ENCODE results near the gene NEURL1B.

Gene NEURL1B

DNA sequence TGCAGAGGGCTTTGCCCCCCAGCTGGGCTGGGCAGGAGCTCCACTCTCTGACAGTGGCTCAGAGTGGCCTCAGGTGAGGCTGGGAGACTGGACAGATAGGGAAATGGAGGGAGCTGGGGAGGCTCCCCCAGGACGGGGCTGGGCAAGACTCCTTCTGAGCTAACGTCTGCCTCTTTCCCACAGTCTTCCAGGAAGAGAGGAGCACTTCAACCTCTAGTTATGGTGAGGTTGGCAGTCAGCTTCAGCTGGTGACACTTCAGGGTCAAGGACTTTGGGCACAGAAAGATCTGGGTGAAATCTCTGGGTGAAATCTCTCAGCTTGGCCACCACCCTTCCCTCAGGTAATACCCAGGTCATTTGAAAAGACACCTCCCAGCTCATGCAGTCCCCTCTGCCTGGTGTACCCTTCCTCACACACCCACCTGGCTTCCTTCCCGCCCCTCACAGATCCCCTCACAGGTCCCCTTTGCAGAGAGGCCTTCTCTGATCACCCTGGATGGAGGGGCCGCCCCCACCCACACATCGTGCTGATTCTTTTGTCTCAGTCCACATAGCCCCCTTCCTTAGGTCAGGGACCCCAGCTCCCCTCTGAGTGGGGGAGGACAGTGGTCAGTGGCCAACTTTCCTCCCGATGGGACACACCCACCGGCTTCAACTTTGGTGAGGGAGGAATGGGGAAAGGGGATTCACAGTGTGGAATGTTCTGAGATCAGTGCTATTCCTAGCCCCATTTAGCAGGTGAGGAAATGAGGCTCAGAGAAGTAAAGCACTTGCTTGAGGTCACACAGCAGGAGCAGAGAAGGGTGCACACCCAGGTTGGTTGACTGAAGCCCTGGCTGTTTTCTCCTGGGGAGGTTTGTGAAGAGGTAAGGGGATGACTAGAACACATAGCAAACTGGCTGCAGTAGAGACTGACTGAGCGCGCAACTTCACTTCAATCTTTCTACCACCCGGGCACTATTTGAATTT is 15.8 kb upstream of the NEURL1B start:
- H3K9me3 ChIP-seq (ENCODE audit: control insufficient read depth, low read length): no peaks in the 10 kb centered on the region
- H2BK15ac ChIP-seq (ENCODE audit: low read depth, poor library complexity, severe bottlenecking): no peak overlapping the region
- no peak overlapping the region for H3K4me3 ChIP-seq (ENCODE audit: insufficient read depth in 1 of 2, low read depth in 1 of 2, low read length in 2 of 2)
- H4K8ac ChIP-seq (ENCODE audit: low read length): no peak overlapping the region
- no peak overlapping the region for H4K91ac ChIP-seq (ENCODE audit: low read length)
- H3K79me1 ChIP-seq (replicated peaks; ENCODE audit: low read length, poor library complexity, severe bottlenecking): no peaks in the 10 kb centered on the region
- H3K27ac ChIP-seq (ENCODE audit: low read length, poor library complexity, severe bottlenecking): no peak overlapping the region
- no peak overlapping the region for H3K4me2 ChIP-seq (ENCODE audit: low read length, poor library complexity, severe bottlenecking)
- H2BK12ac ChIP-seq (ENCODE audit: low read length in 2 of 2): no peak overlapping the region
- WGBS: 77% methylated on average over 5 of the region's 10 CpGs
- no peak overlapping the region for H3K23ac ChIP-seq (ENCODE audit: low read length in 2 of 2)
- H3K18ac ChIP-seq (ENCODE audit: low read depth in 1 of 2, low read length in 2 of 2): no peak overlapping the region
- no peak overlapping the region for H3K4ac ChIP-seq (ENCODE audit: low read depth in 1 of 2, low read length in 2 of 2)
- no peak overlapping the region for H2AFZ ChIP-seq (ENCODE audit: low read depth, low read length)
- DNase-seq: no peak
- H2BK120ac ChIP-seq (ENCODE audit: low read depth, low read length): no peak overlapping the region
- H3K36me3 ChIP-seq (ENCODE audit: control insufficient read depth in 1 of 2, insufficient read depth in 2 of 2, low read depth in 1 of 2, low read length in 2 of 2): no peaks in the 10 kb centered on the region
- H3K14ac ChIP-seq (ENCODE audit: low read length in 2 of 2): no peak overlapping the region
- H3K9ac ChIP-seq (ENCODE audit: low read length): no peak overlapping the region
- no peak overlapping the region for H2BK5ac ChIP-seq (ENCODE audit: low read depth, low read length, poor library complexity, severe bottlenecking)
- no peak overlapping the region for H2AK5ac ChIP-seq (ENCODE audit: low read length, severe bottlenecking)
- H3K27me3 ChIP-seq (ENCODE audit: control insufficient read depth in 1 of 2, insufficient read depth in 1 of 2, low read length in 2 of 2): peaks cover 63 to 86% of the 10 kb centered on the region in 2 experiments
- no peaks in the 10 kb centered on the region for H3K4me1 ChIP-seq (ENCODE audit: control insufficient read depth, insufficient read depth, low read depth, low read length)

- Histone ChIP-seq H2BK5ac (ENCODE audit: low read depth, low read length, poor library complexity, severe bottlenecking) (no peak overlapping the region), H3K27ac (ENCODE audit: low read length, poor library complexity, severe bottlenecking) (no peak overlapping the region), H3K9ac (ENCODE audit: low read length) (no peak overlapping the region), H2AFZ (ENCODE audit: low read depth, low read length) (no peak overlapping the region), H3K14ac (ENCODE audit: low read length in 2 of 2) (no peak overlapping the region), H3K18ac (ENCODE audit: low read depth in 1 of 2, low read length in 2 of 2) (no peak overlapping the region), H3K4me1 (ENCODE audit: control insufficient read depth, insufficient read depth, low read depth, low read length) (peaks cover 4% of the 10 kb centered on the region), H2AK5ac (ENCODE audit: low read length, severe bottlenecking) (no peak overlapping the region), H3K27me3 (ENCODE audit: control insufficient read depth in 1 of 2, insufficient read depth in 1 of 2, low read length in 2 of 2) (peaks cover 63 to 86% of the 10 kb centered on the region in 2 experiments), H3K4me3 (ENCODE audit: insufficient read depth in 1 of 2, low read depth in 1 of 2, low read length in 2 of 2) (no peak overlapping the region), H3K36me3 (ENCODE audit: control insufficient read depth in 1 of 2, insufficient read depth in 2 of 2, low read depth in 1 of 2, low read length in 2 of 2) (no peaks in the 10 kb centered on the region), H2BK15ac (ENCODE audit: low read depth, poor library complexity, severe bottlenecking) (no peak overlapping the region), H2BK120ac (ENCODE audit: low read depth, low read length) (no peak overlapping the region), H3K4ac (ENCODE audit: low read depth in 1 of 2, low read length in 2 of 2) (no peak overlapping the region), H3K23ac (ENCODE audit: low read length in 2 of 2) (no peak overlapping the region), H2BK12ac (ENCODE audit: low read length in 2 of 2) (no peak overlapping the region), H3K79me1 (replicated peaks; ENCODE audit: low read length, poor library complexity, severe bottlenecking) (no peaks in the 10 kb centered on the region), H3K4me2 (ENCODE audit: low read length, poor library complexity, severe bottlenecking) (no peak overlapping the region), H3K9me3 (ENCODE audit: control insufficient read depth, low read length) (no peaks in the 10 kb centered on the region), H4K8ac (ENCODE audit: low read length) (no peak overlapping the region), H4K91ac (ENCODE audit: low read length) (no peak overlapping the region)
- 87% methylated on average over 8 of the region's 8 CpGs for WGBS
- no peak for DNase-seq
These were observed 15.0 kb upstream of the NEURL1B start for GRCh38 chr5:172626031-172626581.

GRCh38 chr5:172630082-172630481 is 11.0 kb upstream of the NEURL1B start:
- WGBS: 95% methylated on average over 5 of the region's 5 CpGs
- H2AFZ ChIP-seq (ENCODE audit: low read depth, low read length): no peak overlapping the region
- no peak overlapping the region for H4K91ac ChIP-seq (ENCODE audit: low read length)
- no peaks in the 10 kb centered on the region for H3K9me3 ChIP-seq (ENCODE audit: control insufficient read depth, low read length)
- no peak overlapping the region for H2BK12ac ChIP-seq (ENCODE audit: low read length in 2 of 2)
- no peak overlapping the region for H2BK5ac ChIP-seq (ENCODE audit: low read depth, low read length, poor library complexity, severe bottlenecking)
- peaks cover 55 to 82% of the 10 kb centered on the region in 2 experiments for H3K27me3 ChIP-seq (ENCODE audit: control insufficient read depth in 1 of 2, insufficient read depth in 1 of 2, low read length in 2 of 2)
- no peak overlapping the region for H3K27ac ChIP-seq (ENCODE audit: low read length, poor library complexity, severe bottlenecking)
- H2BK15ac ChIP-seq (ENCODE audit: low read depth, poor library complexity, severe bottlenecking): no peak overlapping the region
- H3K36me3 ChIP-seq (ENCODE audit: control insufficient read depth in 1 of 2, insufficient read depth in 2 of 2, low read depth in 1 of 2, low read length in 2 of 2): no peaks in the 10 kb centered on the region
- H3K4ac ChIP-seq (ENCODE audit: low read depth in 1 of 2, low read length in 2 of 2): no peak overlapping the region
- H4K8ac ChIP-seq (ENCODE audit: low read length): no peak overlapping the region
- H3K23ac ChIP-seq (ENCODE audit: low read length in 2 of 2): no peak overlapping the region
- no peak overlapping the region for H2BK120ac ChIP-seq (ENCODE audit: low read depth, low read length)
- no peak overlapping the region for H3K4me3 ChIP-seq (ENCODE audit: insufficient read depth in 1 of 2, low read depth in 1 of 2, low read length in 2 of 2)
- no peak overlapping the region for H3K4me2 ChIP-seq (ENCODE audit: low read length, poor library complexity, severe bottlenecking)
- H3K14ac ChIP-seq (ENCODE audit: low read length in 2 of 2): no peak overlapping the region
- H3K18ac ChIP-seq (ENCODE audit: low read depth in 1 of 2, low read length in 2 of 2): no peak overlapping the region
- no peak overlapping the region for H2AK5ac ChIP-seq (ENCODE audit: low read length, severe bottlenecking)
- H3K4me1 ChIP-seq (ENCODE audit: control insufficient read depth, insufficient read depth, low read depth, low read length): peaks cover 4% of the 10 kb centered on the region
- DNase-seq: no peak
- H3K9ac ChIP-seq (ENCODE audit: low read length): no peak overlapping the region
- H3K79me1 ChIP-seq (replicated peaks; ENCODE audit: low read length, poor library complexity, severe bottlenecking): no peaks in the 10 kb centered on the region

GRCh38 chr5:172630482-172630881 is 10.6 kb upstream of the NEURL1B start:
- H4K8ac ChIP-seq (ENCODE audit: low read length): peak overlapping the region; percentile 5
- H2BK120ac ChIP-seq (ENCODE audit: low read depth, low read length): no peak overlapping the region
- H3K79me1 ChIP-seq (replicated peaks; ENCODE audit: low read length, poor library complexity, severe bottlenecking): no peaks in the 10 kb centered on the region
- no peak overlapping the region for H3K18ac ChIP-seq (ENCODE audit: low read depth in 1 of 2, low read length in 2 of 2)
- H3K36me3 ChIP-seq (ENCODE audit: control insufficient read depth in 1 of 2, insufficient read depth in 2 of 2, low read depth in 1 of 2, low read length in 2 of 2): no peaks in the 10 kb centered on the region
- H2AK5ac ChIP-seq (ENCODE audit: low read length, severe bottlenecking): no peak overlapping the region
- no peak overlapping the region for H2BK5ac ChIP-seq (ENCODE audit: low read depth, low read length, poor library complexity, severe bottlenecking)
- no peak overlapping the region for H3K4me2 ChIP-seq (ENCODE audit: low read length, poor library complexity, severe bottlenecking)
- no peak overlapping the region for H4K91ac ChIP-seq (ENCODE audit: low read length)
- no peak overlapping the region for H2BK15ac ChIP-seq (ENCODE audit: low read depth, poor library complexity, severe bottlenecking)
- H3K4me1 ChIP-seq (ENCODE audit: control insufficient read depth, insufficient read depth, low read depth, low read length): peaks cover 4% of the 10 kb centered on the region
- H2BK12ac ChIP-seq (ENCODE audit: low read length in 2 of 2): no peak overlapping the region
- WGBS: 84% methylated on average over 6 of the region's 6 CpGs
- no peak overlapping the region for H3K23ac ChIP-seq (ENCODE audit: low read length in 2 of 2)
- H3K9ac ChIP-seq (ENCODE audit: low read length): no peak overlapping the region
- no peak overlapping the region for H3K4me3 ChIP-seq (ENCODE audit: insufficient read depth in 1 of 2, low read depth in 1 of 2, low read length in 2 of 2)
- H3K14ac ChIP-seq (ENCODE audit: low read length in 2 of 2): no peak overlapping the region
- no peak overlapping the region for H3K4ac ChIP-seq (ENCODE audit: low read depth in 1 of 2, low read length in 2 of 2)
- no peak for DNase-seq
- no peak overlapping the region for H3K27ac ChIP-seq (ENCODE audit: low read length, poor library complexity, severe bottlenecking)
- H3K27me3 ChIP-seq (ENCODE audit: control insufficient read depth in 1 of 2, insufficient read depth in 1 of 2, low read length in 2 of 2): peaks cover 51 to 80% of the 10 kb centered on the region in 2 experiments
- no peaks in the 10 kb centered on the region for H3K9me3 ChIP-seq (ENCODE audit: control insufficient read depth, low read length)
- H2AFZ ChIP-seq (ENCODE audit: low read depth, low read length): no peak overlapping the region

Measured in mesenchymal stem cell (in vitro differentiated cells and primary cell).